HG02943 (cell line): ENCODE measurements around the gene ZNF514.
A peak's percentile ranks its signal among the peaks of the same experiment; 100 is the strongest.
"Not testable (repeated sequence)": the region's sequence is repeated elsewhere in the genome, so short reads cannot be mapped to it uniquely, and the experiment has no call there.

ENCODE experiments used
- ATAC-seq: cut with Tn5 transposase; IDR thresholded peaks from one replicate; pipeline ENCODE4 v1.9.1; 2021; ENCODE audit warnings: mild to moderate bottlenecking, low read depth, moderate library complexity; ENCODE audit not compliant: unreplicated experiment

The ZNF514 gene

GRCh38 chr2:95159690-95160449, at the start of gene ZNF514:
ZNF514 (minus strand) TSS chr2:95159848; CDS start chr2:95153253, 6,595 bp downstream.
- ATAC-seq = peak; percentile 85

DNA sequence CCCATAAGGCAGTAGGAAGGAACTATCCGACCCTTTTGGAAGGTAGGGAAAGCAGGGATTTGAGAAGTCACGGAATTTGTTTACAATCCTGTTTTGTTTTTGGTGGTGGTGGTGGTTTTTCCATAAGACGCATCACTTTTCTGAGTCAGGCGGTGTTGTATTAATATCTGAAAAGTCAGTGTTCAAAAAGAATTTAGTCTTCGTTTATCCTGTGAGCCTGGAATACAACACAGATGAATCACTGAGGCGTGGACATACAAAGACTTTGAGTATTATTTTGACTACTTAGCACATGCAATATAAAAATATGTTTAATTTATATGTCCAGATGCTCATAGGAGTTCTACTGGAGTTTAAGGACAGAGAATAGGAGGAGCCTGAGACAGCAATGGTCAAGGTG, 48.5 kb upstream of the ZNF514 start:
- no peak for ATAC-seq

GRCh38 chr2:95207111-95207961, 47.7 kb upstream of the ZNF514 start, which contains the start of gene ZNF892:
ZNF892 (plus strand) TSS chr2:95207521; CDS start chr2:95207816, 295 bp downstream.
- peak; percentile 96 for ATAC-seq

DNA sequence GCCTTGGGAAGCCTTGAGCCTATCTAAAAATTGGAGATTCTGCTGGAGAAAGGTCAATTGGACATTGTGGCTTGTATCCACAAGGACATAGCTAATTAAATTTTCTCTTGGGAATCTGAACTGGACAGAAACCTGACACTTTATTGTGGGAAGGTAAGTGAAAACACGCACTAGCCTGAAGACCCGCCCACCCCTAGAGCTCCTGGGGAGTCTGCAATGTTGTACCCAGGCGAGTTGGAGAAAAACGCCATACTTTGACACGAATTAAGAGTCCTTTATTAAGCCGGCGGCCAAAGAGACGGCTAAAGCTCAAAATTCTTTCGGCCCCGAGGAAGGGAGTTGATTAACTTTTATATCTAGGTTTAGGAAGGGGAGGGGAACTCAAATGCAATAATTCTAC, 46.4 kb upstream of the ZNF514 start:
- ATAC-seq = no peak

- no peak for ATAC-seq
Measured at GRCh38 chr2:95204396-95204795, 44.7 kb upstream of the ZNF514 start.

DNA sequence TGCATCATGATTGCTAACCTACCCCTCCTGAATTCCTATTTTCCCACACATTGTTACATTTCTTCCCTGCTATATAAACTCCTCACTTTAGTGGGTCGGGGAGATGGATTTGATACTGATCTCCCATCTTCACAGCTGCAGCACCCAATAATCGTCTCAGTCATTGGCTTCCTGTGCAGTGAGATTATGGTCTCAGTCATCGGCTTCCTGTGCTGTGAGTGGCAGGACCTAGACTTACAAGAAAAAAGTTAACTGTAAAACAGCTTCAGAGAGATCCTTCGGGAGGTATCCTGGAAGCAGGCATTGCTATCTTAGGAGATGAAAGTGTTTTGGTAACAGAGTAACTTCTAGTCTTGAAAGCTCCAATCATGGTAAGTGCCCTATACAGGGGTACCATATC, 44.3 kb upstream of the ZNF514 start:
- ATAC-seq = no peak

- not testable (repeated sequence) for ATAC-seq
Measured at GRCh38 chr2:95192956-95193355, 33.3 kb upstream of the ZNF514 start.

DNA sequence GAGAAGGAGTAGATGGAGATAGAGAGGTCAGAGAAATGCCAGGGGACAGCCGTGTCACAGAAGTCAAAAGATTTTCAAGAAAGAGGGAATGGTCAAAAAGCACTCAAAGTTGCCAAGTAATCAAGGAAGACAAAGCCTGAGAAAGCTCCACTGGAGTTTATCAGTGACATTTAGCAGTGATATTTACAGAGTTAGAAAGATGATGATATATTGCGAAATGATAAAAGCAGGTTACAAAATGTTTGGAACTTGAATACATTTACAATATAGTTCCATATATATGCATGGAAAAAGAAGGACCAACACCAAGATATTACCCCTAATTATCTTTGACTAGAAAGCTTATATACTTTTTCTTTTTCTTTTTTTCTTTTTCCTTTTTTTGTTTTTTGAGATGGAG, 26.3 kb upstream of the ZNF514 start:
- ATAC-seq = no peak

DNA sequence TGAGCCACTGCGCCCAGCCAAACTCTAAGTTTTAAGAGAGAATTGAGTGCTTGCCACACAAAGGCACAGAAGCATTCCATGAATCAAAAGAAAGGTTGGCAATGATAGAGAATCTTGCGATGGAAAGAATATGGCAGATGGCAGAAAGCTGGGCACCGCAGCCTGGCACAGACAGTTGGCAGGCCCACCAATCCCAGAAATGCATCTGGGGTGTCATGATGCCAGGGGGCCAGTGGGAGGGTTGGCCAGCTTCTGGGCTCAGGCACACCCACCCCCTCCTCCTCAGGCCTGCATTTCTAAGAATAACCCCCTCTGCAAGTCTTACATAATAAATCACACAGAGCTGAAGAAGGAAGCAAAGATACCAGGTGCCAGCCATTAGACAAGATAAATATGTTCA, 25.5 kb upstream of the ZNF514 start:
- no peak for ATAC-seq

GRCh38 chr2:95181774-95182173, 22.1 kb upstream of the ZNF514 start:
- no peak for ATAC-seq

GRCh38 chr2:95179451-95179850, 19.8 kb upstream of the ZNF514 start:
- no peak for ATAC-seq

DNA sequence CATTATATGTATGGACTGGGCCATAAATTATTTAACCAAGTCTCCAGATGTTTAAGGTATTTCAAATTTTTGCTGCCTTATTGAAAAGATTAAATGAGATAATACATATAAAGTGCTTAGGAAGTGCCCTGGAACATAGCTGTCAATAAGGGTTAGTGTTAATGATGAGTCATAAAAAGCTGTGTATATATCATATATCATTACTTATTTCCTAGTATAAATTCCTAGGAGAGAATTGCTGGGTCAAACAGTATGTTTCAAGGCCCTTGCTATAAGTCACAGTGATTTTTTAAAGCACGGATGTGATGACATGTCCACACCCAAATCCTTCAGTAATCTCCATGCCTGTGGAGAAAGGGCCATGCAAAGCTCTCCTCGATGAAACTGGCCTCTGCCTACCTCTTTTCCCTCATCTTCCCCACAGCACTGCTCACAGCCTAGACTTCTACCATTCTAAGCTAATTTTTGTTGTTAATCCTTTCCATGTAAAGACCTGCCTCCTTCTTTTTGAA, 14.4 kb upstream of the ZNF514 start:
- no peak for ATAC-seq

DNA sequence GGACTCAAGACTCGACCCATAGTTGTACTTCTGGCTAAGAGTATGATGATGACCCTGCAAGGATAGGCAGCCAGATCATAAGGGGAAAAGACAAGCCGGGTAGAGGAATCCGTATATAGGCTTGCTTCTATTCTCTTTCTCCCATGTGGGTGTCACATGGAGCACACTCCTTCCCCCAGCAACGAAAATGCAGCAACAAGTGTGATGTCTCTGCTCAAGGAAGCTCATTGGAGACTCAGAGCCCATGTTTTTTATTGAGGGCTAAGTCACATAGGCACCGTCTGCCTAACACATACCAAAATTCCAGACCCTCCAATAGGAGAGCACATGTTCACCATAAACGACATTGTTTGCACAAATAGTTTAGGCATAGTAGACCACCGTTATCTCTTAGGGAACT, 12.3 kb upstream of the ZNF514 start:
- ATAC-seq = no peak

DNA sequence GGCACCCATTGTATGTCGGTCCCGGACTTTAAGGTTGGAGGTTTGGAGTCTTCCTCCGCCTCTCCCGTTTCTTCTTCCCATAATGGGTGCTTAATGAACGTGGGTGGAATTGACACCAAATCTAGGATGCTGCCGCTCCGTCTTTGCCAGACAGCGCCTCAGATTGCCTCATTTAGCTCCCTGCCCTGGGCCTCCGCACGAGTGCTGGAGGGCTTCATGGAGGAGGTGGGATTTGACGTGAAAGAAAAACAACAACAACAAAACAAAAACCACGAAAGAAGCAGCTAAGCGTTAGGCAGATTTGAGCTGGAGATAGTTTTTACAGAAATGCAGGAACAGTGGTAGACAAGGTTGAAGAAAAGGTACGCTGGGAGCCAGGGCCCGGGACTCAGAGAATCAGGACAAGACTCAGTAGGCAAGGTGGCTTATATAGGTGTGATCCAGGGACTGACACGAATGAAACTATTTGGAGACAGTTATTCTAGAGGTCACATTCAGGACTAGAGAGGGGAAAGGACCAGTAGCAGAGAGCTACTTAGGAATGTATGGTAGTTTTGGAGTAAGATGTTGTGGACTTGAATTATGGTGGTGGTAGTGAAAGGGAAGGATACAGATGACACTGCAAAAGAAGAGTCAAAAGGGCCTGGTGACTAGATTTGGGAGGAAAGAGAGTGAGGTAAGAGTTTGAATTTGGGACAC, 6.6 kb upstream of the ZNF514 start:
- ATAC-seq = peak; percentile 20

GRCh38 chr2:95165371-95166064, 5.9 kb upstream of the ZNF514 start, which contains the start of gene ZNF2:
ZNF2 (plus strand) TSS chr2:95165809; CDS start chr2:95176227, 10,418 bp downstream.
- peak; percentile 92 for ATAC-seq

DNA sequence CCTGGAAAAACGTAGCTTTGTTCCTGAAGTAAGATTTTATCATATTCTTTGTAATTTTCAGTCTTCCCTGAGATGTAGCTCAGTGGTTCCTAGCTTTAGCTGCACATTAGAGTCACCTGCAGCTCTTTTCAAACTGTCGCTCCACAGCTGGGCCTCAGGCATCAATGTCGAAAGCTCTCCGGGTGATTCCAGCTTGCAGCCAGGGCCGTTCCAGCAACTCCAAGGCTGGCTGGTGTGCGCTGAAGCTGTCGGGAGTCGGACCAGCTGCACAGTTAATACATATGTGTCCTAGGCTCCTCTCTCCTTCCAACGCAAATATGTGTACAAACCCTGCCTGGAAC, 5.4 kb upstream of the ZNF514 start:
- peak; percentile 16 for ATAC-seq

- peak; percentile 37 for ATAC-seq
Measured at GRCh38 chr2:95158891-95159619, 593 bp downstream of the ZNF514 start.

GRCh38 chr2:95158441-95158840, 1.2 kb downstream of the ZNF514 start:
- ATAC-seq = no peak

GRCh38 chr2:95149397-95149984, 10.2 kb downstream of the ZNF514 start:
- no peak for ATAC-seq
